A673 (cell line): ENCODE results near the gene COG8. TPM values are rescaled to one million over a fixed set of nuclear protein-coding genes. Genes with fewer than 3 reads are reported as not detected.
"Not testable (repeated sequence)": the region's sequence is repeated elsewhere in the genome, so short reads cannot be mapped to it uniquely, and the experiment has no call there.

Experiments
- BruUV-seq: library from RNA; stranded (reverse); fragments of 400-500 nt; replicated peaks from 2 replicates; lab custom pipeline; 2021; lab: Mats Ljungman, UMichigan
- CTCF ChIA-PET: fragments of 300-600 bp; sonication (Branson Sonifier 250); formaldehyde crosslinking; loops from one replicate; lab custom pipeline; 2022; ENCODE audit warnings: antibody characterized with exemption; lab: Charles Lee
- POLR2A ChIA-PET: fragments of 300-600 bp; sonication (Branson Sonifier 250); formaldehyde crosslinking; loops from one replicate; lab custom pipeline; 2022; ENCODE audit warnings: antibody characterized with exemption; ENCODE audit not compliant: low non-redundant PET; lab: Charles Lee
- DNase-seq: peaks from one replicate; pipeline ENCODE4 v3.0.0-alpha.2; 2015; ENCODE audit warnings: low spot score
- H3K27ac ChIP-seq: fragments of 200-600 bp; sonication (generic); 2 replicates; pipeline ENCODE4 v1.5.1; 2016; ENCODE audit warnings: mixed run types, low read depth, mild to moderate bottlenecking, mixed read lengths, antibody characterized with exemption, low read length; ENCODE audit not compliant: poor library complexity, severe bottlenecking
- H3K27me3 ChIP-seq: fragments of 200-600 bp; sonication (generic); replicated peaks from 2 replicates; pipeline ENCODE4 v1.6.1; 2017; ENCODE audit warnings: mixed run types, low read depth, mild to moderate bottlenecking, mixed read lengths, antibody characterized with exemption, low read length; ENCODE audit not compliant: insufficient read depth, poor library complexity
- H3K36me3 ChIP-seq: fragments of 200-600 bp; sonication (generic); 2 replicates; pipeline ENCODE4 v1.6.1; 2016; ENCODE audit warnings: mixed run types, mild to moderate bottlenecking, mixed read lengths, antibody characterized with exemption, low read length; ENCODE audit not compliant: insufficient read depth, poor library complexity, severe bottlenecking
- H3K4me1 ChIP-seq: fragments of 200-600 bp; sonication (generic); 2 replicates; pipeline ENCODE4 v1.6.1; 2017; ENCODE audit warnings: mixed run types, mild to moderate bottlenecking, mixed read lengths, antibody characterized with exemption, low read length; ENCODE audit not compliant: insufficient read depth, poor library complexity, severe bottlenecking
- H3K4me3 ChIP-seq: fragments of 200-600 bp; sonication (generic); 2 replicates; pipeline ENCODE4 v1.5.1; 2016; ENCODE audit warnings: low read depth, mixed run types, mild to moderate bottlenecking, mixed read lengths, low read length; ENCODE audit not compliant: poor library complexity, severe bottlenecking
- H3K9me3 ChIP-seq: fragments of 200-600 bp; sonication (generic); 2 replicates; pipeline ENCODE4 v1.6.1; 2016; ENCODE audit warnings: mixed run types, low read depth, mild to moderate bottlenecking, mixed read lengths, antibody characterized with exemption, low read length; ENCODE audit not compliant: poor library complexity, severe bottlenecking
- CTCF ChIP-seq: fragments of 300-800, 200-600 bp; sonication (generic); conservative IDR thresholded peaks from 2 replicates; pipeline ENCODE4 v1.5.1; 2017; ENCODE audit warnings: low read depth, mild to moderate bottlenecking, antibody characterized with exemption, low read length, moderate library complexity, mixed read lengths
- EZH2 ChIP-seq: fragments of 200-600 bp; sonication (generic); IDR thresholded peaks from 2 replicates; pipeline ENCODE4 v1.6.1; 2017; ENCODE audit warnings: borderline replicate concordance, low read depth, mild to moderate bottlenecking, mixed read lengths, antibody characterized with exemption, low read length; ENCODE audit not compliant: poor library complexity, severe bottlenecking
- intact Hi-C: fragments of 100-400 bp; cut with micrococcal nuclease; formaldehyde crosslinking; loops from one replicate; pipeline ENCODE4 v1.10.0; 2022; ENCODE audit not compliant: unreplicated experiment
- total RNA-seq: library from RNA; stranded (reverse); gene quantifications from 2 replicates; pipeline ENCODE4 v1.2.3, GENCODE V29; 2021

Gene COG8
- total RNA-seq, 1 experiment from 2014 or later = 47.6 TPM

GRCh38 chr16:69294051-69294450, 45.3 kb downstream of the COG8 start:
- no peak for DNase-seq
- Histone ChIP-seq H3K9me3 (no peaks in the 10 kb centered on the region), H3K27ac (no peak overlapping the region), H3K4me3 (no peak overlapping the region), H3K27me3 (no peaks in the 10 kb centered on the region), H3K4me1 (no peaks in the 10 kb centered on the region), H3K36me3 (no peaks in the 10 kb centered on the region)
- no TSS peak for BruUV-seq
- ChIA-PET POLR2A (no interaction called here), CTCF (no interaction called here)
- no peak for TF ChIP-seq CTCF
- no peak for TF ChIP-seq EZH2
- intact Hi-C loops = no loop called here

GRCh38 chr16:69293401-69293800, 46.0 kb downstream of the COG8 start:
- ChIA-PET CTCF (no interaction called here), POLR2A (no interaction called here)
- Histone ChIP-seq H3K9me3 (no peaks in the 10 kb centered on the region), H3K27me3 (no peaks in the 10 kb centered on the region), H3K27ac (peak overlapping the region; percentile 32), H3K36me3 (no peaks in the 10 kb centered on the region), H3K4me3 (no peak overlapping the region), H3K4me1 (no peaks in the 10 kb centered on the region)
- intact Hi-C loops = no loop called here
- DNase-seq = no peak
- no TSS peak for BruUV-seq
- TF ChIP-seq CTCF = no peak
- no peak for TF ChIP-seq EZH2

- H3K36me3 ChIP-seq, H3K27me3 ChIP-seq, H3K4me3 ChIP-seq, H3K27ac ChIP-seq, DNase-seq, H3K9me3 ChIP-seq, H3K4me1 ChIP-seq, CTCF ChIA-PET, BruUV-seq, intact Hi-C loops: not testable (repeated sequence)
- POLR2A ChIA-PET = interaction anchor here (0.6 kb wide), 1 partner anchor 129 kb away, joined by 4 read pairs; no protein-coding TSS in a partner anchor
These were observed 47.7 kb downstream of the COG8 start for GRCh38 chr16:69291657-69292056.

GRCh38 chr16:69286941-69287713, 52.2 kb downstream of the COG8 start:
- CTCF ChIA-PET = interaction anchor here (0.6 to 1.4 kb wide), 2 partner anchors 74 to 137 kb away, joined by 3 to 6 read pairs; no protein-coding TSS in a partner anchor
- BruUV-seq = no TSS peak
- H3K4me3 ChIP-seq = no peak overlapping the region
- peaks cover 10% of the 10 kb centered on the region for H3K36me3 ChIP-seq
- POLR2A ChIA-PET = no interaction called here
- H3K9me3 ChIP-seq = no peaks in the 10 kb centered on the region
- H3K4me1 ChIP-seq = peaks cover 5% of the 10 kb centered on the region
- H3K27ac ChIP-seq = peak overlapping the region; percentile 42
- TF ChIP-seq CTCF = peak; percentile 76
- TF ChIP-seq EZH2 = no peak
- peak; percentile 80 for DNase-seq
- H3K27me3 ChIP-seq = no peaks in the 10 kb centered on the region
- intact Hi-C loops = loop anchor here (1.0 to 5.0 kb wide), 2 partner anchors 137 to 385 kb away; no protein-coding TSS in a partner anchor
